Stomach smooth muscle (tissue), 2 donors: ENCODE results near the gene CTTNBP2NL.
"Not testable (repeated sequence)": the region's sequence is repeated elsewhere in the genome, so short reads cannot be mapped to it uniquely, and the experiment has no call there.

Experiments used
- H3K27ac ChIP-seq: one replicate; pipeline ENCODE4 v1.7.0; 2013; ENCODE audit warnings: mild to moderate bottlenecking, low read length, inconsistent platforms
- H3K27me3 ChIP-seq, 2 donors: one replicate each; pipeline ENCODE4 v1.7.0; 2013; ENCODE audit warnings: low read length in 2 of 2; ENCODE audit not compliant: insufficient read depth in 2 of 2, control insufficient read depth in 1 of 2
- H3K36me3 ChIP-seq, 2 donors: one replicate each; pipeline ENCODE4 v1.7.0; 2013; ENCODE audit warnings: low read length in 2 of 2; ENCODE audit not compliant: control insufficient read depth in 2 of 2, insufficient read depth in 2 of 2
- H3K4me1 ChIP-seq: one replicate; pipeline ENCODE4 v1.7.0; 2013; ENCODE audit warnings: low read length; ENCODE audit not compliant: control insufficient read depth, insufficient read depth
- H3K4me3 ChIP-seq, 2 donors: one replicate each; pipeline ENCODE4 v1.7.0; 2013; ENCODE audit warnings: low read length in 2 of 2
- H3K9ac ChIP-seq, 2 donors: one replicate each; pipeline ENCODE4 v1.7.0; 2013; ENCODE audit warnings: low read length in 2 of 2, mild to moderate bottlenecking in 1 of 2
- H3K9me3 ChIP-seq, 2 donors: one replicate each; pipeline ENCODE4 v1.7.0; 2013; ENCODE audit warnings: low read length in 2 of 2; ENCODE audit not compliant: control insufficient read depth in 2 of 2
- donor health status: healthy.
- donor health status: Pancreatic carcinoma.

Gene CTTNBP2NL

GRCh38 chr1:112423666-112424065 is 27.7 kb downstream of the CTTNBP2NL start:
- H3K4me3 ChIP-seq, H3K27ac ChIP-seq, H3K27me3 ChIP-seq, H3K4me1 ChIP-seq, H3K9ac ChIP-seq, H3K9me3 ChIP-seq, H3K36me3 ChIP-seq: not testable (repeated sequence)

- H3K36me3 ChIP-seq = peaks cover 0 to 2% of the 10 kb centered on the region in 2 donors
- no peak overlapping the region for H3K4me3 ChIP-seq
- no peak overlapping the region for H3K9ac ChIP-seq
- H3K9me3 ChIP-seq = no peaks in the 10 kb centered on the region
- H3K4me1 ChIP-seq = no peaks in the 10 kb centered on the region
- H3K27ac ChIP-seq = no peak overlapping the region
- no peaks in the 10 kb centered on the region for H3K27me3 ChIP-seq
These were observed 33.7 kb downstream of the CTTNBP2NL start for GRCh38 chr1:112429749-112430148.

DNA sequence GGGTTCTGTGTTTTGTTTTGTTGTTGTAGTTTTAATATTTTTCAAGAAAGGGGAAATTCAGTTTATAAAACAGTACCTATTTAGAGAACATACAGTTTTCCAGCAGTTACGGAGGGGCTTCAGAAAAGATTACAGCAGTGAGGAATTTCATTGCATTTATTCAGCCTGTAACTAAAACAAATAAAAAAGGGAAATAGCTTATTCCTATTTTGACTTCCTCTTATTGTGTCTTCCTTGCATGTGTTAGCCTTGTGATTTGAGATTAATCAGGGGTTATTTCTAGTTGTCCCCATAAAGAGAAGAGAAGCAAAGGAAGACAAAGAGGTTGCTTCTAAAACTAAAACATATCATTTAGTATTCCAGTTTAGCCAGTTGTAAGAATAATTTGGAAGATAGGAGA is 35.0 kb downstream of the CTTNBP2NL start:
- H3K36me3 ChIP-seq = no peaks in the 10 kb centered on the region
- no peak overlapping the region for H3K4me3 ChIP-seq
- H3K4me1 ChIP-seq = no peaks in the 10 kb centered on the region
- H3K9me3 ChIP-seq = no peaks in the 10 kb centered on the region
- H3K27me3 ChIP-seq = no peaks in the 10 kb centered on the region
- H3K27ac ChIP-seq = no peak overlapping the region
- H3K9ac ChIP-seq = no peak overlapping the region

GRCh38 chr1:112435448-112435847 is 39.4 kb downstream of the CTTNBP2NL start:
- Histone ChIP-seq H3K4me1 (no peaks in the 10 kb centered on the region), H3K9ac (no peak overlapping the region), H3K27me3 (no peaks in the 10 kb centered on the region), H3K27ac (no peak overlapping the region), H3K36me3 (no peaks in the 10 kb centered on the region), H3K4me3 (no peak overlapping the region), H3K9me3 (no peaks in the 10 kb centered on the region)

GRCh38 chr1:112436384-112437156 is 40.6 kb downstream of the CTTNBP2NL start:
- Histone ChIP-seq H3K36me3 (no peaks in the 10 kb centered on the region), H3K27ac (no peak overlapping the region), H3K4me1 (no peaks in the 10 kb centered on the region), H3K4me3 (no peak overlapping the region), H3K27me3 (no peaks in the 10 kb centered on the region), H3K9me3 (no peaks in the 10 kb centered on the region), H3K9ac (no peak overlapping the region)

GRCh38 chr1:112438156-112438555 is 42.1 kb downstream of the CTTNBP2NL start:
- H3K4me3 ChIP-seq, H3K9ac ChIP-seq, H3K27me3 ChIP-seq, H3K27ac ChIP-seq, H3K36me3 ChIP-seq, H3K9me3 ChIP-seq, H3K4me1 ChIP-seq: not testable (repeated sequence)

GRCh38 chr1:112439592-112439991 is 43.6 kb downstream of the CTTNBP2NL start:
- Histone ChIP-seq H3K9ac (no peak overlapping the region), H3K27ac (no peak overlapping the region), H3K36me3 (no peaks in the 10 kb centered on the region), H3K27me3 (no peaks in the 10 kb centered on the region), H3K4me3 (no peak overlapping the region), H3K9me3 (no peaks in the 10 kb centered on the region), H3K4me1 (no peaks in the 10 kb centered on the region)

DNA sequence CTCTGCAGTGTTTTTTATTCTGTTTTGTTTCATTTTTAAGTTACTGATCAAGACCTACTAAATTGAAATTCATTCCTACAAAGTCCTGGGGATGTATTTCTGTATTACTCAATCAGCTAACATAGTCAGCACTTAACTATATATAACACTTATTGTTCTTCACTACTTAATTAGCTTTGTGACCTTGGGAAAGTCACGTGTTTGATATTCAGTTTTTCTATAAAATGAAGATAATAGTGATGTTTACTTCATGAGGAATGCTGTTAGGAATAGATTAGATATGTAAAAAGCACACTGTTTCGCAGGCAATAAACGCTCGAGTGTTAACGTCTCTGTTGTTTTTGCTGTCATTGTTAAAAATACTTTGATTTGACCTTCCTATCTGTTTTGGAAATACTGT is 44.6 kb downstream of the CTTNBP2NL start:
- no peaks in the 10 kb centered on the region for H3K36me3 ChIP-seq
- H3K27me3 ChIP-seq = no peaks in the 10 kb centered on the region
- H3K9ac ChIP-seq = no peak overlapping the region
- no peak overlapping the region for H3K4me3 ChIP-seq
- no peaks in the 10 kb centered on the region for H3K4me1 ChIP-seq
- no peaks in the 10 kb centered on the region for H3K9me3 ChIP-seq
- no peak overlapping the region for H3K27ac ChIP-seq

DNA sequence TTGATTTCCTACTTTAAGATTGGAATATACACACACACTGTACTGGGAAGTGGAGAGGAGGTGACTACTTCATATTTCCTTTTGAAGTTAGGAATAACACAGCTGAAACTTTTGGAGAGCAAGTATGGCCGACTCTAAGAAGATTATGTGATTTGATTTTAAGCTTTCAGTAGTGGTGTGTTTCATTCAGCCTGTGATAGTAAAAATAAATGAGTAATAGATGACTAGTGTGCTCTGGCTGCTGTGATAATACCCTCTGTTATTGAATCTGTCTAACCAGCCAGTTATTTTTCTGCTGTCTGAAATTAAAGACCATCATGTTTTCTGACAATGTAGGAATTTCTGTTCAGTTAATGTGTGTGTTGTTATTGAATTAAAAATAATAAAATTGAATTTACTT is 48.3 kb downstream of the CTTNBP2NL start:
- Histone ChIP-seq H3K36me3 (no peaks in the 10 kb centered on the region), H3K4me1 (no peaks in the 10 kb centered on the region), H3K27ac (no peak overlapping the region)

GRCh38 chr1:112445596-112445995 is 49.6 kb downstream of the CTTNBP2NL start:
- H3K9ac ChIP-seq = no peak overlapping the region
- no peak overlapping the region for H3K27ac ChIP-seq
- H3K4me1 ChIP-seq = no peaks in the 10 kb centered on the region
- no peaks in the 10 kb centered on the region for H3K9me3 ChIP-seq
- H3K4me3 ChIP-seq = no peak overlapping the region
- peaks cover 0 to 3% of the 10 kb centered on the region in 2 donors for H3K36me3 ChIP-seq
- no peaks in the 10 kb centered on the region for H3K27me3 ChIP-seq

More for the DNA sequence above, 48.3 kb downstream of the CTTNBP2NL start:
- Histone ChIP-seq H3K4me3 (no peak overlapping the region), H3K27me3 (no peaks in the 10 kb centered on the region), H3K9me3 (no peaks in the 10 kb centered on the region), H3K9ac (no peak overlapping the region)

GRCh38 chr1:112446411-112446810 is 50.4 kb downstream of the CTTNBP2NL start:
- Histone ChIP-seq H3K27ac (no peak overlapping the region), H3K9ac (no peak overlapping the region), H3K4me3 (no peak overlapping the region), H3K36me3 (peaks cover 0 to 3% of the 10 kb centered on the region in 2 donors), H3K4me1 (no peaks in the 10 kb centered on the region), H3K9me3 (no peaks in the 10 kb centered on the region), H3K27me3 (no peaks in the 10 kb centered on the region)
